ENCODE results near the gene KIAA0408. TPM values are rescaled to one million over a fixed set of nuclear protein-coding genes. Genes with fewer than 3 reads are reported as not detected.

Gene KIAA0408
- total and polyA plus RNA-seq, 4 donors: 0.07 to 0.28 TPM; not detected in 2

GRCh38 chr6:127453845-127454619 lies 5.2 kb downstream of the KIAA0408 start:
- H3K4me1 ChIP-seq (ENCODE audit: control insufficient read depth in 4 of 4, insufficient read depth in 4 of 4, low read length in 3 of 4): peaks cover 2 to 24% (median 15%) of the 10 kb centered on the region in 4 donors
- no peak overlapping the region for H3K4me3 ChIP-seq (ENCODE audit: low read depth in 1 of 3, low read length in 3 of 3)
- whole genome bisulfite sequencing: 87% methylated on average over 2 of the region's 2 CpGs
- TF ChIP-seq EGR1 (IDR thresholded peaks at IDR 0.05; ENCODE audit: low read depth in 2 of 2): no peak
- no peak for TF ChIP-seq GABPA (IDR thresholded peaks at IDR 0.05 in 1 of 2, conservative IDR thresholded peaks at IDR 0.05 in 1 of 2)
- TF ChIP-seq HNF4G (IDR thresholded peaks at IDR 0.05): no peak
- TF ChIP-seq RAD21 (IDR thresholded peaks at IDR 0.05): no peak
- no peak for TF ChIP-seq FOXA1 (IDR thresholded peaks at IDR 0.05)
- no peak for TF ChIP-seq FOXA2 (IDR thresholded peaks at IDR 0.05)
- TF ChIP-seq RXRA (IDR thresholded peaks at IDR 0.05): no peak
- TF ChIP-seq TAF1 (conservative IDR thresholded peaks at IDR 0.05): no peak
- no peak for TF ChIP-seq ZBTB33 (IDR thresholded peaks at IDR 0.05)
- TF ChIP-seq REST (IDR thresholded peaks at IDR 0.05): no peak
- TF ChIP-seq SP1 (IDR thresholded peaks at IDR 0.05): no peak
- no peak for TF ChIP-seq NR2F2 (IDR thresholded peaks at IDR 0.05)
- no peak for TF ChIP-seq JUND (IDR thresholded peaks at IDR 0.05)
- no peak for TF ChIP-seq MAX (IDR thresholded peaks at IDR 0.05)
- no peak for TF ChIP-seq CTCF (IDR thresholded peaks at IDR 0.05; ENCODE audit: low read depth, low read length, missing input control)
- no peak for TF ChIP-seq YY1 (IDR thresholded peaks at IDR 0.05)
- TF ChIP-seq ATF3 (IDR thresholded peaks at IDR 0.05): no peak
- TF ChIP-seq HNF4A (conservative IDR thresholded peaks at IDR 0.05): no peak
- H3K27ac ChIP-seq (ENCODE audit: low read depth in 1 of 2, low read length in 2 of 2): no peak overlapping the region
- no peaks in the 10 kb centered on the region for H3K9me3 ChIP-seq (ENCODE audit: control insufficient read depth in 4 of 4, low read length in 3 of 4)
- H3K9ac ChIP-seq (ENCODE audit: low read depth in 1 of 2, low read length in 2 of 2): no peak overlapping the region
- no peak for DNase-seq (ENCODE audit: low spot score)
- no peaks in the 10 kb centered on the region for H3K27me3 ChIP-seq (ENCODE audit: control insufficient read depth in 4 of 4, insufficient read depth in 4 of 4, low read length in 3 of 4)
- no peaks in the 10 kb centered on the region for H3K36me3 ChIP-seq (ENCODE audit: control insufficient read depth in 4 of 4, insufficient read depth in 3 of 4, low read depth in 1 of 4, low read length in 3 of 4)
